ENCODE measurements around the gene SLC16A14. TPM values are rescaled to one million over a fixed set of nuclear protein-coding genes. Genes with fewer than 3 reads are reported as not detected.

SLC16A14 gene
- total and polyA plus RNA-seq, 7 donors: 0.23 to 4.8 (median 0.71) TPM

GRCh38 chr2:230085201-230085600 lies 16.5 kb upstream of the SLC16A14 start:
- Histone ChIP-seq H3K9me3 (no peaks in the 10 kb centered on the region), H3K4me3 (no peak overlapping the region), H3K27ac (no peak overlapping the region), H3K4me1 (no peaks in the 10 kb centered on the region), H3K27me3 (no peaks in the 10 kb centered on the region), H3K36me3 (no peaks in the 10 kb centered on the region)
- DNase-seq: no peak
- no peak for TF ChIP-seq CTCF (IDR thresholded peaks at IDR 0.05)
- no peak for TF ChIP-seq POLR2AphosphoS5 (IDR thresholded peaks at IDR 0.05)
- no peak for TF ChIP-seq EP300 (IDR thresholded peaks at IDR 0.05)
- TF ChIP-seq POLR2A (IDR thresholded peaks at IDR 0.05): no peak
- 79 to 86% methylated on average over 7 of the region's 7 CpGs for WGBS, 2 donors
- intact Hi-C loops (cut with DNase I): no loop called here

- no peak for DNase-seq
- H3K36me3 ChIP-seq: no peaks in the 10 kb centered on the region
- intact Hi-C loops (cut with DNase I): no loop called here
- H3K9me3 ChIP-seq: no peaks in the 10 kb centered on the region
- TF ChIP-seq POLR2AphosphoS5 (IDR thresholded peaks at IDR 0.05): no peak
- TF ChIP-seq CTCF (IDR thresholded peaks at IDR 0.05): no peak
- no peak for TF ChIP-seq EP300 (IDR thresholded peaks at IDR 0.05)
- no peak for TF ChIP-seq POLR2A (IDR thresholded peaks at IDR 0.05)
- no peaks in the 10 kb centered on the region for H3K27me3 ChIP-seq
- H3K27ac ChIP-seq: no peak overlapping the region
- 54 to 58% methylated on average over 5 of the region's 5 CpGs for WGBS, 2 donors
- H3K4me3 ChIP-seq: no peak overlapping the region
- no peaks in the 10 kb centered on the region for H3K4me1 ChIP-seq
Measured at GRCh38 chr2:230077851-230078547, 9.3 kb upstream of the SLC16A14 start.

- Histone ChIP-seq H3K4me3 (no peak overlapping the region), H3K27me3 (no peaks in the 10 kb centered on the region), H3K4me1 (no peaks in the 10 kb centered on the region), H3K9me3 (no peaks in the 10 kb centered on the region), H3K36me3 (no peaks in the 10 kb centered on the region), H3K27ac (no peak overlapping the region)
- no peak for DNase-seq
- no peak for TF ChIP-seq POLR2AphosphoS5 (IDR thresholded peaks at IDR 0.05)
- no peak for TF ChIP-seq POLR2A (IDR thresholded peaks at IDR 0.05)
- no peak for TF ChIP-seq CTCF (IDR thresholded peaks at IDR 0.05)
- no peak for TF ChIP-seq EP300 (IDR thresholded peaks at IDR 0.05)
- WGBS, 2 donors: 90 to 93% methylated on average over 2 of the region's 2 CpGs
- intact Hi-C loops (cut with DNase I): no loop called here
Measured at GRCh38 chr2:230076819-230077218, 8.1 kb upstream of the SLC16A14 start.

- Histone ChIP-seq H3K27me3 (no peaks in the 10 kb centered on the region), H3K36me3 (no peaks in the 10 kb centered on the region), H3K27ac (no peak overlapping the region), H3K4me1 (no peaks in the 10 kb centered on the region), H3K9me3 (no peaks in the 10 kb centered on the region), H3K4me3 (no peak overlapping the region)
- TF ChIP-seq CTCF (IDR thresholded peaks at IDR 0.05) (no peak), POLR2A (IDR thresholded peaks at IDR 0.05) (no peak), POLR2AphosphoS5 (IDR thresholded peaks at IDR 0.05) (no peak)
- intact Hi-C loops (cut with DNase I): no loop called here
- WGBS, 2 donors: 80 to 86% methylated on average over 8 of the region's 8 CpGs
- DNase-seq: no peak
Measured at GRCh38 chr2:230075988-230076631, 7.4 kb upstream of the SLC16A14 start.

Measured in sigmoid colon (tissue), 7 donors.